ENCODE data around the gene SLC7A4.
A peak's percentile ranks its signal among the peaks of the same experiment; 100 is the strongest.

SLC7A4 gene

DNA sequence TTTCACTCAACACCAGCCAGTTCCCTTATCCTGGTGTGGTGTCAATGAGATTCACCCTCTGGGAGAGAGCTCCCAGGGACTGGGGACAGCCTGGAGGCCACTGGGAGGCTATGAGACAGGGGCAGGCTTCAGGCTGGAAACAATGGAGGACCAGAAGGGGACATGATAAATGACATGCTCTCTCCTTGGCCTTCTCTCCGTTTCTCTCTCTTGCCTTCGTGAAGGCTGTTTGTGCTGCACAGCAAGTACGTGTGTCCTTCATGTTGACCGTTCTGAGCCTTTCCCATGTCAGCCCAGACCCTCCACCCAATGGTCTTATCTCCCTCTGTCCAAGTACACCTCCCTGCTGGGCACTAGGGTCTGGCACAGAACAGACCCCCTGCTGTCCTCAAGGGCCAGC, 51.8 kb downstream of the SLC7A4 start:
- DNase-seq, result no peak

DNA sequence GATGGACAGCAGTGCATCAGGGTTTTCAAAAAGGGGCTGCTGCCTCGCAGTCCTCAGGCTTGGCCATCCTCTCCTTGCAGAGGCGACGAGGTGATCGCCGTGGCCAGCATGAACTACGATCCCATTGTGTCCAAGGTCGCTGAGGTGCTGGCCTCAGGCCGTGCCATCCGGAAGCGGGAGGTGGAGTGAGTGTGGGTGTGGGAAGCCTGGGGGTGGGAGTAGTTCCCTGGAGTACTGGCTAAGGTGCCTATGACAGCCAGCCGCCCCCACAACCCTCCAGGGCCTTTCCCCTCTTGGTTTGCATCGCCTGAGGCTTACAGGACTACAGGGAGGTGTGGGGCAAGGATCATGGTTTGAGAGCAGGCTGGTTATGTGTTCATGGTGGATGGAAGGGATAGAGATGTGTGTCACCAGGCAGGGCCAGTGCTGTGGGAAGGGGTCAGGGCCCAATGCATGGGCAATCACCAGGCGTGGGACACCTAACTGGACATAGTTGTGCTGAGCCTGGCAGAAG, 52.4 kb downstream of the SLC7A4 start:
- no peak for DNase-seq

GRCh38 chr22:20979243-20979809, 53.0 kb downstream of the SLC7A4 start:
- peak in 1 of 2 experiments; percentile 60 for DNase-seq
